ENCODE measurements around the gene ITM2C. TPM values are rescaled to one million over a fixed set of nuclear protein-coding genes. Genes with fewer than 3 reads are reported as not detected.

The ITM2C gene
- total and polyA plus RNA-seq, 2 of the 13 experiments (the other 11 are each of a cell fraction or from before 2014, with no cell fraction given): 70.5 to 270 TPM

GRCh38 chr2:230865766-230866755 is 1.3 kb downstream of the ITM2C start (continued):
- TF ChIP-seq FOSL2 (CRISPR knock-in tag; IDR thresholded peaks at IDR 0.05): no peak
- TF ChIP-seq PPARG (CRISPR knock-in tag; conservative IDR thresholded peaks at IDR 0.05): no peak
- TF ChIP-seq ZNF33A (CRISPR knock-in tag; IDR thresholded peaks at IDR 0.05; ENCODE audit: borderline replicate concordance): no peak
- no peak for TF ChIP-seq BCL6 (CRISPR knock-in tag; IDR thresholded peaks at IDR 0.05)
- TF ChIP-seq ZC3H4 (CRISPR knock-in tag; IDR thresholded peaks at IDR 0.05; ENCODE audit: borderline replicate concordance): no peak
- TF ChIP-seq DNMT3B (CRISPR knock-in tag; conservative IDR thresholded peaks at IDR 0.05): no peak
- TF ChIP-seq ZFY (CRISPR knock-in tag; IDR thresholded peaks at IDR 0.05): 0 out of 2 replicates have a peak, but pooled peaks have one; percentile 25
- TF ChIP-seq ZNF280B (CRISPR knock-in tag; IDR thresholded peaks at IDR 0.05; ENCODE audit: borderline replicate concordance): peak; percentile 86
- TF ChIP-seq EED (CRISPR knock-in tag; IDR thresholded peaks at IDR 0.05): no peak
- TF ChIP-seq ZNF556 (CRISPR knock-in tag; IDR thresholded peaks at IDR 0.05; ENCODE audit: borderline replicate concordance): no peak
- TF ChIP-seq ZNF672 (CRISPR knock-in tag; IDR thresholded peaks at IDR 0.05): no peak
- TF ChIP-seq ZNF142 (CRISPR knock-in tag; IDR thresholded peaks at IDR 0.05): no peak
- no peak for TF ChIP-seq ZNF720 (CRISPR knock-in tag; IDR thresholded peaks at IDR 0.05)
- no peak for TF ChIP-seq MAZ (IDR thresholded peaks at IDR 0.05; ENCODE audit: borderline replicate concordance, low read depth, low read length)
- TF ChIP-seq MAZ (CRISPR knock-in tag; IDR thresholded peaks at IDR 0.05; ENCODE audit: low read depth): peak; percentile 33; the same call in 1 of the 2 replicates
- no peak for TF ChIP-seq ZNF747 (CRISPR knock-in tag; IDR thresholded peaks at IDR 0.05; ENCODE audit: borderline replicate concordance)
- TF ChIP-seq MEIS2 (CRISPR knock-in tag; IDR thresholded peaks at IDR 0.05): no peak
- no peak for TF ChIP-seq SOX13 (IDR thresholded peaks at IDR 0.05)
- no peak for TF ChIP-seq SOX13 (CRISPR knock-in tag; conservative IDR thresholded peaks at IDR 0.05 in 1 of 2, IDR thresholded peaks at IDR 0.05 in 1 of 2)
